COLO668 (cell line): ENCODE results near the gene SMIM1.

Experiments
- DNase-seq: peaks from one replicate; lab custom pipeline; 2025; ENCODE audit not compliant: unreplicated experiment; lab: John Stamatoyannopoulos, UW

Gene SMIM1

DNA sequence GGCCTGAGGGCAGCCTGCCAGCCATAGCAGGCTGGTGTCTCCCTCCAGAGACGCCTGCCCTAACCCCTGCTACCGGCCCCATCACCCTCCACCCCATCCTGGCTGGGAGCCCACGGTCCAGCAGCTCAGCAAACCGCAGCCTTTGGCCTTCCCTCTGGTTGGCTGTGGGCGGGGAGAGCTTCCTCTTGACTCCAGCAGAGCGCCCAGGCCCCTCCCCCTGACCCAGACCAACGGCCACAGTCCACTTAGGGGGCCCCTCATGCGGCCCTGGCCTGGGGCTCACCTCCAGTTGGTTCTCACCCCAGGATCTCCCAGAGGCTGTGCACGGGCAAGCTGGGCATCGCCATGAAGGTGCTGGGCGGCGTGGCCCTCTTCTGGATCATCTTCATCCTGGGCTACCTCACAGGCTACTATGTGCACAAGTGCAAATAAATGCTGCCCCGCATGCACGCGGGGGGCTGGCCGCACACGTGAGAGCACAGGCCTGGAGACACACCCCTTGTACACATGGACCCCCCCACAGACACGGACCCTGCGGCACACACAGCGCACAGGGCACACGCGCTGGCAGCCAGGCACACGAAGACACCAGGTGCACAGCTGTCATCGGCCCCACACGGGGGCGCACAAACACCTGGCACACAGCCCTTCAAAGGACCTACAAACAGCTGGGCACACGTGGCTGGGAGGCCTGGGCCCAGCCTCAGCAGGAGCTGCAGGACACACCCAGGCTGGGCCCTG lies 3.1 kb downstream of the SMIM1 start:
- peak; percentile 98 for DNase-seq

DNA sequence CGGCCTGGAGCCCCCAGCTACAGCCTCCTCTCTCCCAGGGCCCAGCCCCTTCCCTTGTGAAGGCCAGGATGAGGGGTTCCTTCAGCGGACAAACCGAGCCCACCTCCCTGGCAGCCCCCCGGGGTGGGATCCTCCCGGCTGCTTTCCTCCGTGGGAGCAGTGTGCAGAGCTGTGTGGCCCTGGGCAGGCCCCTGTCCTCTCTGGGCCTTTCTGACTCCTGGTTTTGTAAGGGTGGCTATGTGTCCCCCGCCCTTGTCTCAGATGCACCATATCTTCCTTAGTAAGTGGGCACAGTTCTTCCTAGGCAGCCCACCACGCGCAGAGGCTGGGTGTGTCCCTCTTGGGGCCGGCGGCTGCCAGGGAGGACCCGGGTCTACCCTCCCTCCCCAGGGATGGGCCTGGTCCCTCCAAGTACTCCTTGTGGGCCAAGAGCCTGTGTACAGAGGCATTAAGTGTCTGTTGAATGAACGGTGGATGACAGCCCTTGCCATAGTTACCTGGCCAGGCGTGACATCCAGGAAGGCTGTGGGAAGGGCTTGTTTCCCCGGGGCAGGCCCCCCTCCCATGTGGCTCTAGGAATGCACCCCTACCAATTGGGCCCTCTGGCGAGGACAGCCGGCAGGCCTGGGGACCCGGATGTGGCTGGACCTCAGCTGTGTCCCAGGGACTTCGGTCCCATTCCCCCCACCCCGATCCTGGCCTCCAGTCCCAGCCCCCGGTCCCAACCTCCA lies 3.8 kb downstream of the SMIM1 start:
- peak; percentile 78 for DNase-seq

DNA sequence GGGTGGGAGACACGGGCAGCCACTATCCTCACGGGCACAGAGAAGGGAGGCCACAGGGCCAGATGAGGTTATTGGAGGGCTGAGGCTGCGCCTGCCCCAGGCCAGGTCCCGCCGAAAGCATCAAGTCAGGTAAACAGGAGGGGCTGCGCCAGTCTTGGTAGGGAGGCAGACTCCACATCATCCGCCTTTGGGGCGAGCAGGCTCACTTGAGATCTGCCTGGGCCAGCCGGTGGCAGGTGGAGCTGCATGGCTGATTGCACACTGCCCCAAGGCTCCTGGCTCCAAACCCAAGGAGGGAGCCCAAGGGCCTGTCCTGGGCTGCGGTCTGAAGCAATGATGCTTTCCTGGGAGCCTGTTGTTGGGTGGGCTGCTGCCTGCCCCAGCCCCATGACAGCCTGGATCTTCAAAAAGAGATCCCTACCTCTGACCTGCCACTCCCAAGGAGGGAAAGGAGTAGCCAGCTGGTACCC lies 4.6 kb downstream of the SMIM1 start:
- peak; percentile 32 for DNase-seq

DNA sequence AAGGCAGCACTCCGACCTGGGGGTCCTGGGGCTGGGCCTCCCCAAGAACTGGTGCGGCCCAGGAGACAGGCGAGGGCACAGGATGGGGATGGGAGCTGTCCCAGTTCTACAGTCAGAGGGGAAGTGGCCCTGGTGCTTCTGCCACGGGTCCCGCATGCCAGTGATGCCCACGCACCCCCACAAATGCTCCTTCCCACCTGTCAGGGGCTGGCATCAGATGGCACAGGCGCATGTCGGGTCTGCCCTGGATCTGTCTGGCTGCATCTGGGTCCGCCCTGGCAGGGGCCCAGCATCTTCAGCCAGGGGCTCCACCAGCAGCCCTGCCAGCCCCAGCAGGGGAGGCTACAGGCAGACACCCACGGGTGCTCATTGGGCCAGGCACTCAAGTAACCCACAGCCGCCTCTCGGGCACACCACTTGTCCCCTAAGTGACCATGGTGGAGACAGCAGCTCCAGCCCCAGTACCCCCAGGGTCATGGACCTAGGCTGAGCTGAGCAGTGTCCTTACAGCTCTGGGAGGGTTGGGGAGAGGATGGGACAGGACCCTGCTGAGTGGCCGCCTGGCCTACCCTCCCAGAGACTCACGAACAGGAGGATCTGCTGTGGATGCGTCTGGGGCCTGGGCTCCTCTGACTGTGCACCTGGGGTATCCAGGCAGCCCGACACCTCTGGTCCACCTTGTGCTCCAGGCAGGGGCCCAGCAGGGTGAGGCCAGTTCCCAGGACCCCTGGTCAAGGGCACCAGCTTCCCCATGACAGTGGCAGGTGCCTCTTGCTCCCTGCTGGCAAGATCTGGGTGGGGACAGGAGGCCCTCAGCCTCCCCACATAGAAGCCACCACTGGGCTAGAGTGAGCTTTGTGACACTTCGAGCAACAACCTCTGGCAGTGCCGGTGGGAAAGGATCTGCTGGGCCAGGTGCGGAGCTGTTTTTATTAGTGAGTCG lies 5.4 kb downstream of the SMIM1 start:
- no peak for DNase-seq

DNA sequence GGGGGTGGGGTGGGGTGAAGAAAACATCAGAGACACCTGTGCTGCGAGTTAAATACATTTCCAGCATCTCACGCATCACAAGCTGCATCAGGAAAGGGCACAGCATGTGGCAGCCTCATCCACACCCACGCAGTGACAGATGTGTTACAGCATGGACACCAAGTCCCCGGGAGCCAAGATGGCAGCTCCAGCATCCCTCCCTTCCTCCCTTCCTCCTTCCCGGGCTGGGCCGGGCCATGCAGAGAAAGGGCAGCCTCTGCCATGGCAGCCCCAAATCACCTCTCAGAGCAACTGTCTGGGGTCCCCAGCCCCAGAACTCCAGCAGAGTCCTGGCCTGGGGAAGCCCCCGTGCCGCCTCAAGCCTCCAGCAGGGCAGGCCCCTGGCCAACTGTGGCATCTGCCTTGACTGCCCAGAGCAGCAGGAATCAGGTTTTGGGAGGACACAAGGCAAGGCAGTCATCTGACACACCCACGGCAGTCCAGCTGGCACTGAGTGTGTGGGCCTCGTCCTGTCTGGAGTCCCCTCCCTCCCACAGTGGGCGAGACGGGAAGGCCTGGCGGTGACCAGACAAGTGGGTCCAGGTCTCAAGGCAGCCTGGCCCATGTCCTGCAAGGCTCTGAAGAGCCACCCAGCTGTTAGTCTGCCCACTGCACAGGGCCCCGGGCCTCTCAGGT lies 6.2 kb downstream of the SMIM1 start:
- no peak for DNase-seq

DNA sequence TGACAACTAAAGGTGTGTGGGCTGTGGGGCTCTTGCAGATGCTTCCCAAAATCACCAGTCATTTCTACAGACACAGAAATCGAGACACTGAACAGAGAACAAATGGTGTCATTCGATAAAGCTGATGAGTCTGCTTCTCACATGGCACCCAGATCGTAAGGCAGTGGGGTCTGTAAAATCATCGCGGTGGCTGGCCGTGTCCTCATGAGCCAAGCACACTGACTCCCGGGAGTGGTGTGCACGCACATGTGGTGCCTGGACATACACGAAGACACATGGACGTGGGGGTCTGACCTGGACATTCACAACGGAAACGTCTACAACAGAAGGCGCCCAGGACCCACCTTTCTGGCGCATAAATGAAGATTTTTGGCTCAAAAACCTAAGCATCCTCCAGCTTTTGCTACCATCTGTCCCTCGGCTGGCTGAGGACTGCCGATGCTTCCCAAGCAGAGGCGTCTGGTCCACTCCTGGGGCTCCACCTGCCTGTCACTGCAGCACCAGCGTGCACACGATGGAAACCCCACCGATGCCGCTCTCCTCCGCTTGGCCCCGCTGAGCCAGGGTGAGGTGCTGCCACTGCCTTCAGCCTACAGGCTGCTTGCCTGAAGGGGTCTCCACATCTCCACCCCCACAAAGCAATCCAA lies 6.8 kb downstream of the SMIM1 start:
- no peak for DNase-seq

DNA sequence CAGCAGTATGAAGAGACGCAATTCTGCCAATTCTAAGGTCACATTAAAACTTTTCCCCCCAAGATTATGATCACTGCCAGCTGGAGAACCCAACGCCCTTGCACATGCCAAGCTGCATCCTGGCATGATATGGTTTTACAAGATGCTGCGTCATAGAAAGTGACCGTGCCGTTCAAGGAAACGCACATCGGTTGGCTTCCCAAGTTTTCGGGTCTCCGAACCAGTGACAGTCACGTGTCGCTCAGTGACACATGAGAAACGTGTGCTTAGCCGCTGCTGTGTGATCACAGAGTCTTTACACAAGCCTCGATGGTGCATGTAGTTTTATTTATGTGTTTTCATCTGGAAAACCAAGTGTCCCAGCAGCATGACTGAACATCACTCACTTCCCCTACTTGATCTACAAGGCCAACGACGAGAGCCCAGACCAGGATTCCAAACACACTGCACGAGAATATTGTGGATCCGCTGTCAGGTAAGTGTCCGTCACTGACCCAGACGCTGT lies 7.4 kb downstream of the SMIM1 start:
- no peak for DNase-seq

DNA sequence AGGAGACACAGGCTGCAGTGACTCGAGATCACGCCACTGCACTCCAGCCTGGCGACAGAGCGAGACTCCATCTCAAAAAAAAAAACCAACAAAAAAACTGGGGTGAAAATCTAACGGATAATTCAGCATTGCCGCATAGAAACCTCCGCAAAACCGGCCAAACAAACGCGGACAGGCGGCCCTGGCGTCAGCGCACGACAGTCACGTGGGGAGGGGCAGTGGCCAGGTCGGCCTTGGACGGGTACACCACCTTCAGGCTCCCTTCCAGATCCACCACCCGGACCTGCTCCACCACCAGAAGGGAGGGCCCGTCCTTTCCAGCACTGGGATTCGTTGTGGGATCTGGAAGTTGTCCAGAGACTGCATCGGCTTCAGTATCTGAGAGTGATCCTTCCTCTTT lies 8.4 kb downstream of the SMIM1 start:
- no peak for DNase-seq

DNA sequence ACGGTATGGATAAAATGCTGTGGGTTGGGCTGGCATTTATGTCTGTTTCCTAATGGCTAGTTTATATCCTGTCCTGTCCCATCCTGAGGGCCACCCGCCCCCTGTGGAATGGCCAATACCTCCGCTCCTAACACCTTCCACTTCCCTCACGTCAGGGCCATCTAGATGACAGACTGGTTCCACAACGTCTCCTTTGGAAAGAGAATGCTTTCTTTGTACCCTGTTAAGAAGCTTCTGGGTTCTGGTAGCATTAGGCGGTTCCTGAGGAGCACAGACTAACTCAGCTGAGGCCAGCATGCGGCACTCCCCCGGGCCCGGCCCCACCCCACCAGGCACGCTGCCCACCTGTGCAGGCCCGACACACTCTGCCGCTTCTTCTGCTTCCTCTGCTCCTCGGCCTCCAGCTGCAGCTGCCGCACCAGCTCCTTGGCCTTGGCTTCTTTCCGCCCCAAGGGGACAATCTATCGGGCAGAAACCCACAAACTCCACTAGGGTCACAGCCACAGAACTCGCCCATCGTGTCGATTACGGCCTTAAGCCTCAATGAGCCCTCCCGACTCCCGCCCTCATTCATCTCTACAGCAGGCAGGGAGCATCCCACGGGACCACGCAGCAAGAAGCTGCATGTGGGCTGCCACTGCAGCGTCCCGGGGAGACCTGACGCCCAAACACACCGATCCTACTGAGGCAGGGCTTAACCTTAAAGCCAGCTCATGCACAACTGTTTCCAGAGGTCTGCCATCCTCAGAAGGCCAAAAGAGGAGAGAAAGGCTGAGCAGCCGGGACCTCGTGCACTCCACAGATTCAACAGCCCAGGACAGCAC lies 11.3 kb downstream of the SMIM1 start:
- DNase-seq, result no peak

DNA sequence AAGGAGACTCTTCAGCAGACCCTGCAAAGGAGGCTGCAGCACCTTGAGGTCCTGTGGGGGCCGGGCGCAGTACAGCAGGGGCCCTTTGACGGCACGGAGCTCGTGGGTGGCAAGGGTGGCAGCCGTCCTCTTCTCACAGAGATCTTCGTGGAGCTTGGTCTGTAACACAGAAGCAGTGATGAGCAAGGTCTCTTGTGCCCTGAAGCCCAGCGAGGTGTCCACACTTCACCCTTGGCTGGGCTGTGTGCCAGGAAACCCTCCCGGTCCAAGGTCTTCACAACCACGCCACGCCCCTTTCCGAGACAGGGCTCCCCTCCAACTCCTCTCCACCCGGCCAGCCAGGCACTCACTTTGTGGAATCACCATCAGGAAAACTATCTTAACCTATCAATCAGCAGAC lies 12.5 kb downstream of the SMIM1 start:
- no peak for DNase-seq

DNA sequence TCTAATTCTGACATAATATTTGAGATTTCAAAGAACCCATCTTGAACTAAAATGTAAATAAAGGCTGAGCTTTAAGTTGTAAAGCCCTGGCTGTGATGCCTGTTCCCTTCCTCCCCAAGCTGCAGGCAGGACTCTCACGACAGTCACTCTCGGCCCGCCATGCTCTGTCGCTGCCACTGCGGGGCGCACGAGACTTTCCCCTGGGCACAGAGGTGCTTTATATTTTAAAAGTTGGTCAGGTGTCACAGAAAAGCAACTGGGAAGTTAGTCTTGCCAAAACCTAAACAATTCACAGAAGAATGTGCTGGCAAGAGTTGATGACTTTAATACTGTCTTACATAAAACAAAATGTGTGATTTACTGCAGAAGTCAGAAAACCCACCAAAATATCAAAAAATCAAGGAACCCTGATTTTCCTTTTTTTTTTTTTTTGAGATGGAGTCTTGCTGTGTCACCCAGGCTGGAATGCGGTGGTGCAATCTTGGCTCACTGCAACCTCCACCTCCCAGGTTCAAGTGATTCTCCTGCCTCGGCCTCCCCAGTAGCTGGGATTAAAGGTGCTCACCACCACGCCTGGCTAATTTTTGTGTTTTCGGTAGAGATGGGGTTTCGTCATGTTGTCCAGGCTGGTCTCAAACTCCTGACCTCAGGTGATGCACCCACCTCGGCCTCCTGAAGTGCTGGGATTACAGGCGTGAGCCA lies 13.1 kb downstream of the SMIM1 start:
- no peak for DNase-seq

DNA sequence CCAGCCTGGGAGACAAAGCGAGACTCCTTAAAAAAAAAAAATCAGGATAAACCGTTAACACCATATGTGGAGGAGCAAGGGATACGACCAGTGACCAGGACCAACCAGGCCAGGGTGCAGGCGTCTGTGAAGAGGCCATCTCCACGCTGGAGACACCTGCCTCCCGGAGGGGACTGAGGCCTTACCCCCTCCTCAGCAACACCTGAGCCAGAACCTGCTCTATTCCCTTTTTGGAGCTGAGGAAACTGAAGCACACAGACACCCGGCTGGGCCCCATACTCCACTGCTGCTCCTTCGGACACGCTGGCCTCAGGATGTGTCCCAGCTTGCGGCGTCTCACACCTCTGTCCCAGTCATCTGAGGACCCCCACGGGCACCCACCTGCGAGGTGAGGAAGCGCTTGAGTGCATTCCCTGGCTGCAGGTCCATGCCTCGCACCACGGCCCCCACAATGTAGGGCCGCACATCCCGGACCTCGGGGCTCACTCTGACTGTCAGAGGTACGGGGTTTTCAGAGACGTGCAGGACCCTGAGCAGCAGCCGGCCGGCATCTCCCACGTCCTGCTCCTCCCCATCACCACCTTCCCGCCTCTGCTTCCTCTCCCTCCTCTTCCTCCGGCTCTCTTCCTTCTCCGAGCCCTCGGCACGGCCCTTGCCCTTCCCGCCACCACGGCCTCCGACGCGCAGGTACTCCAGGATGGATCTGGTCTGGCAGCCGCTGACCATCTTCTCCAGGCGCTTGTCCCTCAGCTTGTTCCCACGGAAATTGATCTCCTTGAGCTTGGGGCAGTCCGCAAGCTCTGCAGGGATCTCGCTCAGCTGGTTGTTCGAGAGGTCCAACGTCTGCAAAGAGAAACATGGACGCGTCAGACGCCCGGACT lies 14.2 kb downstream of the SMIM1 start:
- no peak for DNase-seq

DNA sequence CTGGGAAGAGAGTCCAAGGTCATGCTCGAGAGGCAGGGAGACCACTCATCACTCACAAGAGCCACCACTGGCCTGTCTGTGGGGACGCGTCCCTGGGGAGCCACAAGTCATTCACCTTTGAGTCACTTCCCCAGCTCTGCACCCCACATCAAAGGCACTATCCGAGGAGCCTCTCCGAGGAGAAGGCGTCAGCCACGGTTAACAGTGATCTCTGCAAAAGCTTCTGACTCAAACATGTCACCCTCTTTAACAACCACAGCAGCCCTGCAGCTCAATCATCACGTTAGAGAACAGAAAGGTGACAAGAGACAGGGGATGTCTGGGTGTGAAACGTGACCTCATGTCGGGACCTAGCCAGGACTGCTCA lies 14.8 kb downstream of the SMIM1 start:
- no peak for DNase-seq

DNA sequence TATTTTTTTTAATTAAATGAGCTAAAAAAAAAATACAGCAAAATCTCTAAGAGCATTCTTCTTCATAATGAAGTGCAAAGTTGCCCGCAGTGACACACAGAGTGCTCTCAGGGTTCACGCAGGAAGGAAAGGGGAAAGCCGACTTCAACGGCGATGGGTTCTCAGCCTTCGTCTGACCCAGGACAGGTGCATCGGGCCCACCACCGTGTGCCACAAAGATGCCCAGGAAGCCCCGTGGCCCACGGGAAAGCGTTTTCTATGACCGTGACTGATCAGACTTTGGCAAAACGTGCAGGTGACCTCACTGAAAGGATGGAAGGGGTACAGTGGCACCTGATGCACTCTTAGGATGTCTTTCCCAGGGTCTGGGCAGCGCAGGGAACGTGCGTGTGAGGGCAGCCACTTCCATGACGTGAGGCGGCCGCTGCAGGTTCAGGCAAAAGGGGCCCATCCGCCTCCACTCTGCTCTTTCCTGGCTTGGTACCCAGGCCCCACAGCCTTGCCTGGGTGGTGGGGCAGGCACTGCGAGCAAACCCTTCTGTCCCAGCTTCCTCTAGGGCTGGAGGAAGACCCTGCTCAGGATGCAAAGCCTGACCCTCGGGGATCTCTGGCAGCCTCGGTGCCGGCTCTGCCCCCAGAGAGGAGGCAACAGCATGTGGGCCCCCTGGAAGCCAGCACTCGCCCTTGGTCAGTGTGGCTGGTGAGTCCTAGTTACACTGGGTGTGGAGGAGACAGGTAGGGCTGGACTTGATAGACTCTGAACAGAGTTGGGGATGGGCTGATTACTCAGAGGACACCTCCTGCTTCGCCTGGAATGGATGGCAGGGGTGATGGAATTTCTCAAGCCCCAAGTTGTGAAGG lies 15.4 kb downstream of the SMIM1 start:
- no peak for DNase-seq

DNA sequence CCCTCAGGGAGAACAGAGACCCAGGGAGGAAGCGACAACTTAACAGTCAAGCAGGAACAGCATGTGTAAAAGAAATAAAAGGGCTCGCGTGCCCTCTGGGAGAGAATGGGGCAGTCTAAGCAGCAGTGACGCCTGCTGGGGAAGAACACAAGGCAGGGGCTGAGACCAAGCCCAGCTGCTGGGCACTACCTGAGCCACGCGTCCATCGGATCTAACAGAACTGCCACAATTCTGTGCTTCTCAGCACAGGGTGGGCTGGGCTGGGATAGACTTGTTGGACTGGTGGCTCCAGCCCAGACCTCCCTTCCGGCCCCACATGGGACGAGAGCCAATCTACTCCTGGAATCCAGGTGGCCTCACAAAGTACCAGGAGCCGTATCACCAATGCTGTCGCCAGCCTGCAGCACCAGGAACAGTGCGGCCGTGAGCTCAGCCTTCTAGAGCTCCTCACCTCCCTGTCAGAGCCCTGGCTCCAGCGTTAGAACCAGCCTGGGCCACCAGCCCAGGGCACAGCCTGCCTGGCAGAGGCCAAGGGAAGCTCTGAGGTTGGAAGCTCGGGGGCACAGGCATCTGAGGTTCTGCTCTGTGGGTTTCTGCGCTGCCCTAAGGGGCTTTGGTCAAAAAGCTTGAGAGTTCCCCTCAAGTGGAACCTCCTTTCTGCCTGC lies 16.3 kb downstream of the SMIM1 start:
- DNase-seq, result no peak
